Smooth muscle cell (in vitro differentiated cells): ENCODE data around the gene RMI2. TPM values are rescaled to one million over a fixed set of nuclear protein-coding genes. Genes with fewer than 3 reads are reported as not detected.
A peak's percentile ranks its signal among the peaks of the same experiment; 100 is the strongest.

ENCODE experiments used
- DNase-seq: peaks from one replicate; lab custom pipeline; 2025; ENCODE audit not compliant: unreplicated experiment; lab: John Stamatoyannopoulos, UW
- H2AFZ ChIP-seq: fragments of 200-600 bp; sonication (generic); 2 replicates; pipeline ENCODE4 v1.6.0; 2016; ENCODE audit warnings: antibody characterized with exemption, low read depth, mild to moderate bottlenecking
- H3F3A ChIP-seq: fragments of 200-600 bp; sonication (generic); 2 replicates; pipeline ENCODE4 v1.6.0; 2017; ENCODE audit warnings: antibody characterized with exemption, low read depth
- H3K27ac ChIP-seq: fragments of 200-600 bp; sonication (generic); 2 replicates; pipeline ENCODE4 v1.5.1; 2016; ENCODE audit warnings: low read depth, mild to moderate bottlenecking
- H3K27me3 ChIP-seq: fragments of 200-600 bp; sonication (generic); 2 replicates; pipeline ENCODE4 v1.6.1; 2016; ENCODE audit warnings: low read depth, mild to moderate bottlenecking
- H3K36me3 ChIP-seq: fragments of 200-600 bp; sonication (generic); 2 replicates; pipeline ENCODE4 v1.5.1; 2016; ENCODE audit warnings: low read depth
- H3K4me1 ChIP-seq: fragments of 200-600 bp; sonication (generic); 2 replicates; pipeline ENCODE4 v1.5.1; 2016; ENCODE audit warnings: low read depth
- H3K4me2 ChIP-seq: fragments of 200-600 bp; sonication (generic); 2 replicates; pipeline ENCODE4 v1.6.0; 2016; ENCODE audit warnings: mild to moderate bottlenecking
- H3K4me3 ChIP-seq: fragments of 200-600 bp; sonication (generic); 2 replicates; pipeline ENCODE4 v1.5.1; 2016; ENCODE audit warnings: mild to moderate bottlenecking
- H3K79me2 ChIP-seq: fragments of 200-600 bp; sonication (generic); 2 replicates; pipeline ENCODE4 v1.6.0; 2016; ENCODE audit warnings: low read depth, mild to moderate bottlenecking
- H3K9ac ChIP-seq: fragments of 200-600 bp; sonication (generic); 2 replicates; pipeline ENCODE4 v1.6.0; 2016; ENCODE audit warnings: low read depth
- H3K9me3 ChIP-seq: fragments of 200-600 bp; sonication (generic); replicated peaks from 2 replicates; pipeline ENCODE4 v1.5.1; 2016; ENCODE audit warnings: low read depth
- H4K20me1 ChIP-seq: fragments of 200-600 bp; sonication (generic); 2 replicates; pipeline ENCODE4 v1.6.0; 2016; ENCODE audit warnings: low read depth
- CTCF ChIP-seq: fragments of 200-600 bp; sonication (generic); IDR thresholded peaks from 2 replicates; pipeline ENCODE4 v1.5.1; 2017; ENCODE audit warnings: borderline replicate concordance, mild to moderate bottlenecking, antibody characterized with exemption; ENCODE audit not compliant: insufficient read depth, poor library complexity, severe bottlenecking
- WGBS: methylation state at CpG from one replicate; pipeline ENCODE4 v1.1.7; 2016; ENCODE audit warnings: low lambda C conversion rate; 5-methylcytosine and 5-hydroxymethylcytosine counted together
- polyA plus RNA-seq: library from polyadenylated mRNA; unstranded; fragments of >200 nt; fragmentation: Nextera tagmentation; extraction: Ambion mirVana; gene quantifications from 2 replicates; pipeline ENCODE4 v1.2.1, GENCODE V29; 2016
- total RNA-seq: library from RNA; depleted of rRNA; stranded (reverse); fragments of >200 nt; gene quantifications from 2 replicates; pipeline ENCODE4 v1.2.3, GENCODE V29; 2014

The RMI2 gene
- total and polyA plus RNA-seq, 2 experiments from 2014 or later = 6.1 to 11.3 TPM

DNA sequence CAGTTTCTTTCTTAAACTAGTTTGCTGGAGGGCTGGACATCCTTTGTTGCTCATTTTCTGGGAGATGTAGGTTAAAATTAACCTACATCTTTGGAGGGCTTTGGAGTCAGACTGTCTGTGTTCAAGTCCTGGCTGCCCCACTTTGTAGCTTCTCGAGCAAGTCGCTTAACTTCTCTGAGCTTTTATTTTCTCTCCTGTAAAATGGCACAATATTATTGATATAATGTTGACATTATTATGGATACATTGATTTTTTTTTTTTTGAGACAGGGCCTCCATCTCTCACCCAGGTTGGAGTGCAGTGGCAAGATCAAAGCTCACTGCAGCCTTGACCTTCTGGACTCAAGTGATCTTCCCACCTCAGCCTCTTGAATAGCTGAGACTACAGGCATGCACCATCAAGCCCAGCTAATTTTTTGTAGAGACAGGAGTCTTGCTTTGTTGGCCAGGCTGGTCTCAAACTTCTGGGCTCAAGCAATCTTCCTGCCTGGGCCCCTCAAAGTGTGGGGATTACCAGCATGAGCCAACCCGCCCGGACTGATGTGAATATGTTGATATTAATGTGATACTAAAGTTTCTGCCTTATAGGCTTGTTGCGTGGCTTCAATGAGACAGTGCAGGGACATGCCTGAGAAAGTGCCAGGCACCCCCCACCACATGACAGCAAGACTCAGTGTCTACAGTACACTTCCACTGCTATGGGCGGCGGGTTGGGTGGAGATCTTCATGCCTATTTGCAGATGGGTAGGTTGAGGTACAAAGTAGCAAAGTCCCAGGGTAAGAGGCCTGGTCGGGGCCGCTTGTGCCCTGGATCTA lies 31.6 kb upstream of the RMI2 start:
- H3K9me3 ChIP-seq = no peaks in the 10 kb centered on the region
- H3K4me3 ChIP-seq = no peak overlapping the region
- no peak overlapping the region for H3K27ac ChIP-seq
- no peak for DNase-seq
- TF ChIP-seq CTCF = no peak
- no peaks in the 10 kb centered on the region for H3K36me3 ChIP-seq
- H3K9ac ChIP-seq = no peak overlapping the region
- no peaks in the 10 kb centered on the region for H3K27me3 ChIP-seq
- 88% methylated on average over 9 of the region's 9 CpGs for WGBS
- peaks cover 23% of the 10 kb centered on the region for H3K4me1 ChIP-seq
- no peak overlapping the region for H2AFZ ChIP-seq
- peak overlapping the region; percentile 56 for H3K4me2 ChIP-seq
- no peaks in the 10 kb centered on the region for H4K20me1 ChIP-seq
- no peaks in the 10 kb centered on the region for H3K79me2 ChIP-seq
- no peaks in the 10 kb centered on the region for H3F3A ChIP-seq

GRCh38 chr16:11314309-11314894 lies 30.9 kb upstream of the RMI2 start:
- no peaks in the 10 kb centered on the region for H3K27me3 ChIP-seq
- no peaks in the 10 kb centered on the region for H4K20me1 ChIP-seq
- no peaks in the 10 kb centered on the region for H3K9me3 ChIP-seq
- no peak overlapping the region for H3K9ac ChIP-seq
- H2AFZ ChIP-seq = no peak overlapping the region
- 93% methylated on average over 8 of the region's 8 CpGs for WGBS
- no peak for TF ChIP-seq CTCF
- H3K4me1 ChIP-seq = peaks cover 23% of the 10 kb centered on the region
- DNase-seq = no peak
- no peaks in the 10 kb centered on the region for H3K79me2 ChIP-seq
- no peak overlapping the region for H3K4me3 ChIP-seq
- H3F3A ChIP-seq = no peaks in the 10 kb centered on the region
- no peak overlapping the region for H3K4me2 ChIP-seq
- no peak overlapping the region for H3K27ac ChIP-seq
- H3K36me3 ChIP-seq = no peaks in the 10 kb centered on the region

- DNase-seq = no peak
- Histone ChIP-seq H3K4me1 (peaks cover 23% of the 10 kb centered on the region), H3K79me2 (no peaks in the 10 kb centered on the region), H3K27ac (no peak overlapping the region), H3K9ac (no peak overlapping the region), H3K27me3 (no peaks in the 10 kb centered on the region), H3K9me3 (no peaks in the 10 kb centered on the region), H2AFZ (no peak overlapping the region), H4K20me1 (no peaks in the 10 kb centered on the region), H3F3A (no peaks in the 10 kb centered on the region), H3K4me2 (peak overlapping the region; percentile 35), H3K36me3 (no peaks in the 10 kb centered on the region), H3K4me3 (no peak overlapping the region)
- TF ChIP-seq CTCF = peak; percentile 7
- 14% methylated on average over 13 of the region's 13 CpGs for WGBS
Measured at GRCh38 chr16:11315510-11315909, 29.7 kb upstream of the RMI2 start.
